Progenitor cell of endocrine pancreas (in vitro differentiated cells): ENCODE results near the gene AGMO. TPM values are rescaled to one million over a fixed set of nuclear protein-coding genes. Genes with fewer than 3 reads are reported as not detected.

Experiments
- DNase-seq: peaks from one replicate; pipeline ENCODE4 v3.0.0; 2021; ENCODE audit warnings: low spot score; ENCODE audit not compliant: unreplicated experiment
- H3K27ac Mint-ChIP-seq: 2 replicates; pipeline ENCODE4 v1.8.0; 2021; ENCODE audit warnings: mild to moderate bottlenecking, moderate library complexity, mixed read lengths
- H3K27me3 Mint-ChIP-seq: 2 replicates; pipeline ENCODE4 v1.8.0; 2021; ENCODE audit warnings: mixed read lengths
- H3K36me3 Mint-ChIP-seq: 2 replicates; pipeline ENCODE4 v1.8.0; 2022; ENCODE audit warnings: mixed read lengths; ENCODE audit not compliant: insufficient read depth
- H3K4me1 Mint-ChIP-seq: 2 replicates; pipeline ENCODE4 v1.8.0; 2021; ENCODE audit warnings: low read depth, mixed read lengths
- H3K4me3 Mint-ChIP-seq: 2 replicates; pipeline ENCODE4 v1.8.0; 2021; ENCODE audit warnings: low read depth, mild to moderate bottlenecking, moderate library complexity, mixed read lengths
- H3K9me3 Mint-ChIP-seq: 2 replicates; pipeline ENCODE4 v1.8.0; 2021; ENCODE audit warnings: low read depth, mixed read lengths
- CTCF ChIP-seq: fragments of 200-600 bp; sonication (generic); IDR thresholded peaks from one replicate; pipeline ENCODE4 v1.5.0; 2021; ENCODE audit warnings: antibody characterized with exemption, mild to moderate bottlenecking; ENCODE audit not compliant: unreplicated experiment
- total RNA-seq: library from RNA; stranded (reverse); gene quantifications from 2 replicates; pipeline ENCODE4 v1.2.1, GENCODE V29; 2021

AGMO gene
- total RNA-seq, 1 donor from 2014 or later: 0.19 TPM

- Mint-ChIP-seq H3K4me3 (no peak overlapping the region), H3K4me1 (no peaks in the 10 kb centered on the region), H3K27me3 (no peaks in the 10 kb centered on the region), H3K9me3 (peaks cover 4% of the 10 kb centered on the region), H3K36me3 (no peaks in the 10 kb centered on the region), H3K27ac (no peak overlapping the region)
- DNase-seq: no peak
- TF ChIP-seq CTCF: no peak
Measured at GRCh38 chr7:15440482-15440881, 121.3 kb downstream of the AGMO start.

GRCh38 chr7:15439853-15440252 is 122.0 kb downstream of the AGMO start:
- Mint-ChIP-seq H3K9me3 (peaks cover 4% of the 10 kb centered on the region), H3K27ac (no peak overlapping the region), H3K36me3 (no peaks in the 10 kb centered on the region), H3K4me3 (no peak overlapping the region), H3K27me3 (no peaks in the 10 kb centered on the region), H3K4me1 (no peaks in the 10 kb centered on the region)
- DNase-seq: no peak
- no peak for TF ChIP-seq CTCF

GRCh38 chr7:15433151-15433550 is 128.7 kb downstream of the AGMO start:
- H3K9me3 Mint-ChIP-seq: peaks cover 4% of the 10 kb centered on the region
- H3K4me3 Mint-ChIP-seq: no peak overlapping the region
- DNase-seq: no peak
- no peak for TF ChIP-seq CTCF
- no peaks in the 10 kb centered on the region for H3K36me3 Mint-ChIP-seq
- H3K27ac Mint-ChIP-seq: no peak overlapping the region
- no peaks in the 10 kb centered on the region for H3K27me3 Mint-ChIP-seq
- peaks cover 7% of the 10 kb centered on the region for H3K4me1 Mint-ChIP-seq

GRCh38 chr7:15430911-15431310 is 130.9 kb downstream of the AGMO start:
- Mint-ChIP-seq H3K27me3 (no peaks in the 10 kb centered on the region), H3K4me3 (no peak overlapping the region), H3K27ac (no peak overlapping the region), H3K36me3 (no peaks in the 10 kb centered on the region), H3K4me1 (peaks cover 7% of the 10 kb centered on the region), H3K9me3 (peaks cover 1% of the 10 kb centered on the region)
- no peak for TF ChIP-seq CTCF
- no peak for DNase-seq

- DNase-seq: no peak
- no peak for TF ChIP-seq CTCF
- H3K4me3 Mint-ChIP-seq: no peak overlapping the region
- no peaks in the 10 kb centered on the region for H3K9me3 Mint-ChIP-seq
- H3K4me1 Mint-ChIP-seq: peaks cover 7% of the 10 kb centered on the region
- no peaks in the 10 kb centered on the region for H3K27me3 Mint-ChIP-seq
- no peak overlapping the region for H3K27ac Mint-ChIP-seq
- no peaks in the 10 kb centered on the region for H3K36me3 Mint-ChIP-seq
Measured at GRCh38 chr7:15430191-15430590, 131.6 kb downstream of the AGMO start.
